BJ (cell line): Measurements from ENCODE around the gene PSMC5. TPM values are rescaled to one million over a fixed set of nuclear protein-coding genes. Genes with fewer than 3 reads are reported as not detected.

ENCODE experiments used
- CTCF ChIA-PET: fragments of 350-600 bp; formaldehyde crosslinking; extraction: SDS; loops from one replicate; lab custom pipeline; 2021; ENCODE audit warnings: antibody characterized with exemption, inconsistent platforms; lab: Yijun Ruan, JAX
- POLR2A ChIA-PET: fragments of 300-600 bp; sonication (Branson Sonifier 250); formaldehyde crosslinking; extraction: SDS; loops from one replicate; lab custom pipeline; 2021; ENCODE audit warnings: antibody characterized with exemption; lab: Charles Lee
- DNase-seq: peaks from one replicate; pipeline ENCODE4 v3.0.0-alpha.2; 2011; ENCODE audit warnings: low read depth
- H3K27me3 ChIP-seq: 2 replicates; pipeline ENCODE4 v1.6.0; 2011; ENCODE audit warnings: low read length; ENCODE audit not compliant: control insufficient read depth, insufficient read depth
- H3K36me3 ChIP-seq: 2 replicates; pipeline ENCODE4 v1.5.1; 2011; ENCODE audit warnings: low read length; ENCODE audit not compliant: control insufficient read depth, insufficient read depth
- H3K4me3 ChIP-seq: 2 replicates; pipeline ENCODE4 v1.5.1; 2011; ENCODE audit warnings: low read depth, mild to moderate bottlenecking, control low read depth, low read length
- CTCF ChIP-seq: IDR thresholded peaks from 2 replicates; pipeline ENCODE4 v1.5.1; 2011; ENCODE audit warnings: low read depth, mild to moderate bottlenecking, control low read depth, inconsistent platforms, low read length, moderate library complexity; ENCODE audit not compliant: insufficient read depth
- polyA minus RNA-seq: library from RNA; depleted of rRNA, polyadenylated mRNA; stranded (reverse); fragments of >200 nt; gene quantifications from 2 replicates; pipeline ENCODE4 v1.2.3, GENCODE V29; 2011; rRNA and poly(A)+ RNA removed
- polyA plus RNA-seq: library from polyadenylated mRNA; depleted of rRNA; stranded (reverse); fragments of >200 nt; gene quantifications from 2 replicates; pipeline ENCODE4 v1.2.3, GENCODE V29; 2011; rRNA removed

The PSMC5 gene
- polyA plus RNA-seq = 149 and 151 TPM in 2 replicates
- polyA minus RNA-seq = 75.7 and 136 TPM in 2 replicates

DNA sequence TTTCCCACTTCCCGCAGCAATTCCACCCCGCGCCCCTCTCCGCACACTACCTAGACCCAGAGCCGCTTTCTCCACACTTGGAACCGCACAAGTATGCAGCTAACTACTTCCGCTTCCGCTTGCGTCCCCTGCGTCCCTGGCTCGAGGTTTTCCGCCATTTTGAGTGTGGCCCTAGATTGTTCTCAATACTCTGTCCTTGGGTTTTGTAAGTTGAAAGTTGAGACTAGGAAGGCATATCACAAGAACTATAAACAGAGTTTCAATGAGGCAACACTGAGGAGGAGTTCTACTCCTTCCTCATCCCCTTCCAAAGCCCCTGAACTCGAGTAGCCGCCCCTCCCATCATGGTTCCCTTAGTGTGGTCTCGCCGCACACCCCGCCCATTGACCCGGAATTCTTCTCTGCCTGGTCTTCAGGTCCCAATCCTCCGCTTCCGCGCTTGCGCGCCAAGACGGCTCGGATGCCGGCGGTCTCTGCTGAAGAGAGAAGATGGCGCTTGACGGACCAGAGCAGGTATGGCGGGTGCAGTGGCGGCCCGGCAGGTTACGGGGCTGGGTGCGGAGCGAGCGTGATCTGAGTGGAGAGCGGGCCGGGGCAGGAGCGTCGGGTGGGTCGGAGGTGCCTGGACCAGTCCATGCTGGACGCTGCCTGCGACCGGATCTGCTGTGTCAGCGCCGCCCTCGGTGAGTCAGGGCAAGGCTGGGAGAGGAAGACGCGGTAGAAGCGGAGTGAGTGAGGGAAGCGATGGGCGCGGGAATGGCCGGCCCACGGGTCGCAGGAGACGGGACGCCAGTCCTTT, at the start of gene PSMC5, which contains the start of gene FTSJ3:
Gene PSMC5 (plus strand): TSS at position 430 of the 799 bp plus-strand sequence. CDS start 60 bp downstream, at position 490.
Gene FTSJ3 (minus strand): TSS at position 662 of the 799 bp plus-strand sequence. CDS start 761 bp downstream, outside the sequence.
- no peaks in the 10 kb centered on the region for H3K27me3 ChIP-seq
- POLR2A ChIA-PET = no interaction called here
- peak within 1 kb of the TSS; percentile 59 for H3K4me3 ChIP-seq
- CTCF ChIA-PET = interaction anchor here (0.8 to 1.2 kb wide), 3 partner anchors 8 to 130 kb away, joined by 3 read pairs; no protein-coding TSS in a partner anchor
- H3K36me3 ChIP-seq = peaks cover 47% of the 10 kb centered on the region
- TF ChIP-seq CTCF = peak; percentile 62
- DNase-seq = peak; percentile 65

GRCh38 chr17:63780507-63780906, 46.7 kb upstream of the PSMC5 start:
- ChIA-PET POLR2A (no interaction called here), CTCF (interaction anchor here (0.6 to 1.2 kb wide), 2 partner anchors 9 to 12 kb away, joined by 3 to 6 read pairs; no protein-coding TSS in a partner anchor)
- H3K36me3 ChIP-seq = peaks cover 5% of the 10 kb centered on the region

DNA sequence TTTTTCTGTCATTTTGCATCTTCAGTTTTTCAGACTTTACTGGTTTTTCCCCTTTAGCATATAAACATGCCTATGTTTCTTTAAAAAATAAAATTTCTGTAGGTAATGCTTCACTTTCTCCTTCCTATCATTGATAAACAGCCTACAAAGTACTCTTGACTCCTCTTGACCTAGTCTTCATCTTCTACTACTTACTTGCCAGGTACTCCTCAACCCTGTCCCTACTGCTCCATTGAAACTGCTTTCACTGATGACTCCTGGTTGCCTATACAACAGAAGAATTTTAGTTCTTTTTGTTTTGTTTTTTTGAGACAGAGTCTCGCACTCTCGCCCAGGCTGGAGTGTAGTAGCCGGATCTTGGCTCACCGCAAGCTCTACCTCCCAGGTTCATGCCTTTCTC, 46.3 kb upstream of the PSMC5 start:
- no peak for TF ChIP-seq CTCF
- no peak overlapping the region for H3K4me3 ChIP-seq
- H3K27me3 ChIP-seq = no peaks in the 10 kb centered on the region
- ChIA-PET POLR2A (no interaction called here), CTCF (interaction anchor here (1.2 kb wide), 1 partner anchor 8 kb away, joined by 6 read pairs; no protein-coding TSS in a partner anchor)
- peaks cover 5% of the 10 kb centered on the region for H3K36me3 ChIP-seq
- no peak for DNase-seq

More at GRCh38 chr17:63780507-63780906, 46.7 kb upstream of the PSMC5 start:
- no peak for TF ChIP-seq CTCF
- Histone ChIP-seq H3K4me3 (no peak overlapping the region), H3K27me3 (no peaks in the 10 kb centered on the region)
- no peak for DNase-seq

DNA sequence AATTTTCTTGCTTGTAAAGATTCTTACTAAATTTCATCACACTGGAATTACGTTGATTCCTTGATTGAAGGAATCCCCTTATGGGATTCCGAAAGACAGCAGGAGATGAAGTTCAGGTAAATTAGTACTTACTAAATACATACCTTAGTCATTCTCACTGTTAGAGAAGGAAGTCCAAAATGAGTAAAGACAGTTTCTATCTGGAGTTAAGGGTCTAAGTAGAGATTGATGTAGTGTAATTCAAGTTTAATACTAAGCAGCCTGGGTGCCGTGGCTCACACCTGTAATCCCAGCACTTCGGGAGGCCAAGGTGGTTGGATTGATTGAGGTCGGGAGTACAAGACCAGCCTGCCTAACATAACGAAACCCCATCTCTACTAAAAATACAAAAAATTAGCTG, 43.7 kb upstream of the PSMC5 start:
- CTCF ChIA-PET = interaction anchor here (0.9 to 1.0 kb wide), 3 partner anchors 10 to 106 kb away, joined by 3 read pairs; no protein-coding TSS in a partner anchor
- POLR2A ChIA-PET = no interaction called here

More for the DNA sequence above, 43.7 kb upstream of the PSMC5 start:
- H3K4me3 ChIP-seq = no peak overlapping the region
- DNase-seq = no peak
- no peak for TF ChIP-seq CTCF
- no peaks in the 10 kb centered on the region for H3K27me3 ChIP-seq
- peaks cover 7% of the 10 kb centered on the region for H3K36me3 ChIP-seq
